Measurements from ENCODE around the gene COL28A1. TPM values are rescaled to one million over a fixed set of nuclear protein-coding genes. Genes with fewer than 3 reads are reported as not detected.

The COL28A1 gene
- total RNA-seq, 1 experiment from 2014 or later: 0.26 TPM

- H3K79me2 ChIP-seq (ENCODE audit: low read length): no peaks in the 10 kb centered on the region
- ChIA-PET CTCF (no interaction called here), POLR2A (ENCODE audit: unreplicated experiment) (no interaction called here)
- no peaks in the 10 kb centered on the region for H3K9me2 ChIP-seq (replicated peaks; ENCODE audit: low read length)
- no TSS peak for BruUV-seq (replicated peaks)
- no peak overlapping the region for H3K27ac ChIP-seq (ENCODE audit: low read length)
- DNase-seq: no peak
- ATAC-seq: no peak
- H3K27me3 ChIP-seq (ENCODE audit: low read length): no peaks in the 10 kb centered on the region
- no peak for TF ChIP-seq EZH2phosphoT487 (IDR thresholded peaks at IDR 0.05; ENCODE audit: borderline replicate concordance, low read length)
- no peak for TF ChIP-seq CTCF (conservative IDR thresholded peaks at IDR 0.05; ENCODE audit: low read depth, low read length)
- no peak for TF ChIP-seq EZH2 (IDR thresholded peaks at IDR 0.05; ENCODE audit: low read length, unreplicated experiment)
- intact Hi-C loops (cut with micrococcal nuclease): no loop called here
- no peaks in the 10 kb centered on the region for H4K20me1 ChIP-seq (ENCODE audit: low read length)
- no peaks in the 10 kb centered on the region for H3K36me3 ChIP-seq (ENCODE audit: low read depth, low read length)
- H3K9me3 ChIP-seq (ENCODE audit: low read length): no peaks in the 10 kb centered on the region
- no peaks in the 10 kb centered on the region for H3K4me1 ChIP-seq (ENCODE audit: insufficient read depth, low read length)
- H3K4me2 ChIP-seq (ENCODE audit: low read length): no peak overlapping the region
- no peaks in the 10 kb centered on the region for H3F3A ChIP-seq (ENCODE audit: low read length, unreplicated experiment)
- H3K9ac ChIP-seq (ENCODE audit: low read length): no peak overlapping the region
- no peak overlapping the region for H3K4me3 ChIP-seq (ENCODE audit: low read length)
- H2AFZ ChIP-seq (ENCODE audit: low read length): no peak overlapping the region
These were observed 150.3 kb downstream of the COL28A1 start for GRCh38 chr7:7385421-7385820.

- Histone ChIP-seq H4K20me1 (ENCODE audit: low read length) (no peaks in the 10 kb centered on the region), H3K27ac (ENCODE audit: low read length) (no peak overlapping the region), H3K79me2 (ENCODE audit: low read length) (no peaks in the 10 kb centered on the region), H3K27me3 (ENCODE audit: low read length) (no peaks in the 10 kb centered on the region), H3K4me1 (ENCODE audit: insufficient read depth, low read length) (no peaks in the 10 kb centered on the region), H3K9ac (ENCODE audit: low read length) (no peak overlapping the region), H2AFZ (ENCODE audit: low read length) (no peak overlapping the region), H3K9me3 (ENCODE audit: low read length) (no peaks in the 10 kb centered on the region), H3K36me3 (ENCODE audit: low read depth, low read length) (no peaks in the 10 kb centered on the region), H3K4me2 (ENCODE audit: low read length) (no peak overlapping the region), H3K4me3 (ENCODE audit: low read length) (no peak overlapping the region), H3F3A (ENCODE audit: low read length, unreplicated experiment) (no peaks in the 10 kb centered on the region), H3K9me2 (replicated peaks; ENCODE audit: low read length) (no peaks in the 10 kb centered on the region)
- ATAC-seq (no peak), DNase-seq (no peak)
- intact Hi-C loops (cut with micrococcal nuclease): no loop called here
- no TSS peak for BruUV-seq (replicated peaks)
- ChIA-PET POLR2A (ENCODE audit: unreplicated experiment) (no interaction called here), CTCF (no interaction called here)
- no peak for TF ChIP-seq EZH2 (IDR thresholded peaks at IDR 0.05; ENCODE audit: low read length, unreplicated experiment)
These were observed 151.4 kb downstream of the COL28A1 start for GRCh38 chr7:7384228-7384627.

- Histone ChIP-seq H3K36me3 (ENCODE audit: low read depth, low read length) (no peaks in the 10 kb centered on the region), H3K27me3 (ENCODE audit: low read length) (no peaks in the 10 kb centered on the region), H4K20me1 (ENCODE audit: low read length) (no peaks in the 10 kb centered on the region), H3K4me3 (ENCODE audit: low read length) (no peak overlapping the region), H2AFZ (ENCODE audit: low read length) (no peak overlapping the region), H3K9me3 (ENCODE audit: low read length) (no peaks in the 10 kb centered on the region), H3K9ac (ENCODE audit: low read length) (no peak overlapping the region), H3F3A (ENCODE audit: low read length, unreplicated experiment) (no peaks in the 10 kb centered on the region), H3K9me2 (replicated peaks; ENCODE audit: low read length) (no peaks in the 10 kb centered on the region), H3K4me2 (ENCODE audit: low read length) (no peak overlapping the region), H3K79me2 (ENCODE audit: low read length) (no peaks in the 10 kb centered on the region), H3K4me1 (ENCODE audit: insufficient read depth, low read length) (no peaks in the 10 kb centered on the region), H3K27ac (ENCODE audit: low read length) (no peak overlapping the region)
- TF ChIP-seq CTCF (conservative IDR thresholded peaks at IDR 0.05; ENCODE audit: low read depth, low read length) (no peak), EZH2phosphoT487 (IDR thresholded peaks at IDR 0.05; ENCODE audit: borderline replicate concordance, low read length) (no peak), EZH2 (IDR thresholded peaks at IDR 0.05; ENCODE audit: low read length, unreplicated experiment) (no peak)
- DNase-seq (no peak), ATAC-seq (no peak)
- POLR2A ChIA-PET (ENCODE audit: unreplicated experiment): interaction anchor here (0.5 kb wide), 1 partner anchor 878 kb away, joined by 3 read pairs; no protein-coding TSS in a partner anchor
- CTCF ChIA-PET: no interaction called here
- no TSS peak for BruUV-seq (replicated peaks)
- intact Hi-C loops (cut with micrococcal nuclease): no loop called here
These were observed 160.1 kb downstream of the COL28A1 start for GRCh38 chr7:7375538-7375937.
